NT2/D1 (cell line): ENCODE results near the gene DCBLD2.
"Not testable (repeated sequence)": the region's sequence is repeated elsewhere in the genome, so short reads cannot be mapped to it uniquely, and the experiment has no call there.

Experiments
- DNase-seq: peaks from one replicate; pipeline ENCODE4 v3.0.0-alpha.2; 2011; ENCODE audit warnings: low read depth, low spot score
- H3K27me3 ChIP-seq: 2 replicates; pipeline ENCODE4 v1.6.0; 2011; ENCODE audit warnings: mild to moderate bottlenecking; ENCODE audit not compliant: insufficient read length, insufficient read depth
- H3K36me3 ChIP-seq: 2 replicates; pipeline ENCODE4 v1.6.1; 2011; ENCODE audit warnings: mild to moderate bottlenecking, low read length, mixed read lengths; ENCODE audit not compliant: insufficient read depth, insufficient read length
- H3K4me1 ChIP-seq: 2 replicates; pipeline ENCODE4 v1.5.1; 2011; ENCODE audit not compliant: insufficient read depth, insufficient read length
- H3K4me3 ChIP-seq: 2 replicates; pipeline ENCODE4 v1.5.1; 2011; ENCODE audit warnings: low read depth; ENCODE audit not compliant: insufficient read length
- H3K9ac ChIP-seq: 2 replicates; pipeline ENCODE4 v1.6.0; 2011; ENCODE audit warnings: low read depth; ENCODE audit not compliant: insufficient read length
- H3K9me3 ChIP-seq: 2 replicates; pipeline ENCODE4 v1.5.1; 2011; ENCODE audit warnings: mild to moderate bottlenecking, low read length; ENCODE audit not compliant: insufficient read depth
- SUZ12 ChIP-seq: IDR thresholded peaks from 2 replicates; pipeline ENCODE4 v1.6.1; 2011; ENCODE audit not compliant: insufficient read length, insufficient read depth; ENCODE audit errors: extremely low read depth
- YY1 ChIP-seq: IDR thresholded peaks from 2 replicates; pipeline ENCODE4 v1.6.1; 2011; ENCODE audit not compliant: insufficient read length, insufficient read depth
- ZNF274 ChIP-seq: IDR thresholded peaks from 2 replicates; pipeline ENCODE4 v1.6.1; 2011; ENCODE audit warnings: mild to moderate bottlenecking, low read depth, low read length

Gene DCBLD2

GRCh38 chr3:98890181-98890835 is 11.2 kb downstream of the DCBLD2 start:
- TF ChIP-seq YY1 (no peak), SUZ12 (no peak), ZNF274 (no peak)
- DNase-seq, result no peak
- H3K4me3 ChIP-seq, result no peak overlapping the region
- peaks cover 6% of the 10 kb centered on the region for H3K36me3 ChIP-seq
- no peaks in the 10 kb centered on the region for H3K9me3 ChIP-seq
- no peaks in the 10 kb centered on the region for H3K27me3 ChIP-seq
- no peaks in the 10 kb centered on the region for H3K4me1 ChIP-seq
- H3K9ac ChIP-seq, result no peak overlapping the region

GRCh38 chr3:98887684-98888083 is 13.8 kb downstream of the DCBLD2 start:
- Histone ChIP-seq H3K4me3 (no peak overlapping the region), H3K4me1 (no peaks in the 10 kb centered on the region), H3K9ac (no peak overlapping the region), H3K27me3 (no peaks in the 10 kb centered on the region), H3K9me3 (no peaks in the 10 kb centered on the region), H3K36me3 (peaks cover 3% of the 10 kb centered on the region)
- no peak for DNase-seq
- TF ChIP-seq ZNF274 (no peak), SUZ12 (no peak), YY1 (no peak)

- no peaks in the 10 kb centered on the region for H3K9me3 ChIP-seq
- peaks cover 4% of the 10 kb centered on the region for H3K36me3 ChIP-seq
- DNase-seq, result no peak
- no peaks in the 10 kb centered on the region for H3K4me1 ChIP-seq
- no peak overlapping the region for H3K4me3 ChIP-seq
- H3K9ac ChIP-seq, result no peak overlapping the region
- no peaks in the 10 kb centered on the region for H3K27me3 ChIP-seq
- TF ChIP-seq YY1 (no peak), ZNF274 (no peak), SUZ12 (no peak)
Observed at GRCh38 chr3:98886525-98886924, 15.0 kb downstream of the DCBLD2 start.

GRCh38 chr3:98885851-98886250 is 15.6 kb downstream of the DCBLD2 start:
- TF ChIP-seq YY1 (no peak), ZNF274 (no peak), SUZ12 (no peak)
- Histone ChIP-seq H3K9ac (no peak overlapping the region), H3K36me3 (peaks cover 11% of the 10 kb centered on the region), H3K4me3 (no peak overlapping the region), H3K27me3 (no peaks in the 10 kb centered on the region), H3K4me1 (no peaks in the 10 kb centered on the region), H3K9me3 (no peaks in the 10 kb centered on the region)
- no peak for DNase-seq

- DNase-seq, result no peak
- peaks cover 18% of the 10 kb centered on the region for H3K36me3 ChIP-seq
- H3K9ac ChIP-seq, result no peak overlapping the region
- H3K27me3 ChIP-seq, result no peaks in the 10 kb centered on the region
- TF ChIP-seq ZNF274 (no peak), SUZ12 (no peak), YY1 (no peak)
- H3K4me3 ChIP-seq, result no peak overlapping the region
- H3K4me1 ChIP-seq, result no peaks in the 10 kb centered on the region
- no peaks in the 10 kb centered on the region for H3K9me3 ChIP-seq
Observed at GRCh38 chr3:98884675-98885371, 16.7 kb downstream of the DCBLD2 start.

- DNase-seq, H3K9me3 ChIP-seq, H3K4me3 ChIP-seq, H3K4me1 ChIP-seq, H3K9ac ChIP-seq, H3K27me3 ChIP-seq: not testable (repeated sequence)
- H3K36me3 ChIP-seq, result peaks cover 25% of the 10 kb centered on the region
Observed at GRCh38 chr3:98882614-98883333, 18.7 kb downstream of the DCBLD2 start.

GRCh38 chr3:98877132-98877531 is 24.4 kb downstream of the DCBLD2 start:
- TF ChIP-seq ZNF274 (no peak), YY1 (no peak), SUZ12 (no peak)
- Histone ChIP-seq H3K9ac (no peak overlapping the region), H3K36me3 (peaks cover 36% of the 10 kb centered on the region), H3K9me3 (no peaks in the 10 kb centered on the region), H3K4me3 (no peak overlapping the region), H3K4me1 (no peaks in the 10 kb centered on the region), H3K27me3 (no peaks in the 10 kb centered on the region)
- DNase-seq, result no peak
